ENCODE results near the gene FAAH.

- TF ChIP-seq CTCF (IDR thresholded peaks at IDR 0.05) (no peak), POLR2A (IDR thresholded peaks at IDR 0.05) (no peak)
These were observed 67.8 kb downstream of the FAAH start for GRCh38 chr1:46461809-46462448.
